Measurements from ENCODE around the gene NCSTN.

NCSTN gene

GRCh38 chr1:160407839-160408801 lies 64.9 kb downstream of the NCSTN start:
- DNase-seq: no peak

All from hematopoietic multipotent progenitor cell treated with erythropoietin and hydrocortisone succinate and interleukin-3 and kit ligand, for 4 days (in vitro differentiated cells).